Measurements from ENCODE around the gene CEP68.

The CEP68 gene

DNA sequence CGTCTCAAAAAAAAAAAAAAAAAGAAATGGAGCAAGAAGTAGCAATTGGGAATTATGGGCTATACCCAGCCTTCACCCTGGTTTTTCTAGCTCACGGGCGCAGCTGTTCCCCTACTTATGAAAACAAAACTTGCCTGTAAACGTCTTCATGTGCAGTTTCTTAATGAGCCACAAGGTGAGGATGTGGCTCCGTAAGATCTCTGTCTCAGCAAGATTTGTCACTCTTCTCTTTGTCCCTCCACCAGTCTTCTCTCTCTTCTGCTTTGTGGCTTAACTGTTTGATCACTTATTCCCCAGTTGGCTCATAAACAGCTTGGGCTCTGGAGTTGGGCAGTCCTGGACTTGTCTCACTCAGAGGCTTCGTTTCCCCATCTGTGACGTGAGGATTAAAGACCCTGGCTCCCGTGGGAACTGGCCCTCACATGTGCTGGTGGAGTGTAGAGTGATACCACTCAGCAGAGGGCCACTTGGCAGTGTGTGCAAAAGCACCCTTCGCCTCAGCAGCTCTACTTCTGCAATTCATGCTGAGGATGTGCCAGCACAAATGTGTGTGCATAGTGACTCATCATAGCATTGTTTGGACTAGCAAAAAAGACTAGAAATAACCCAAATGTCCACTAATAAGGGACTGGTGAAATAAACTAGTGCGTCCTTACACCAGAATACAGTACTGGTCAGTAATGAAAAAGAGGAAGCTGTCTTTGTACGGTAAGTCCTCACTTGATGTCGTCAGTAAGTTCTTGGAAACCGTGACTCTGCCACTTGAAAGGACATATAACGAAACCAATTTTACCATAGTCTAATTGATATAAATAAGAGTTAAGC, 8.7 kb downstream of the CEP68 start:
- peak; percentile 32 for DNase-seq (ENCODE audit: insufficient read length, low spot score)
- FAIRE-seq = peak; percentile 79
- peak; percentile 64 for TF ChIP-seq SPI1 (IDR thresholded peaks at IDR 0.05; ENCODE audit: low read depth, low read length)
- no peak for TF ChIP-seq POU2F2 (IDR thresholded peaks at IDR 0.05; ENCODE audit: low read depth, low read length)

DNA sequence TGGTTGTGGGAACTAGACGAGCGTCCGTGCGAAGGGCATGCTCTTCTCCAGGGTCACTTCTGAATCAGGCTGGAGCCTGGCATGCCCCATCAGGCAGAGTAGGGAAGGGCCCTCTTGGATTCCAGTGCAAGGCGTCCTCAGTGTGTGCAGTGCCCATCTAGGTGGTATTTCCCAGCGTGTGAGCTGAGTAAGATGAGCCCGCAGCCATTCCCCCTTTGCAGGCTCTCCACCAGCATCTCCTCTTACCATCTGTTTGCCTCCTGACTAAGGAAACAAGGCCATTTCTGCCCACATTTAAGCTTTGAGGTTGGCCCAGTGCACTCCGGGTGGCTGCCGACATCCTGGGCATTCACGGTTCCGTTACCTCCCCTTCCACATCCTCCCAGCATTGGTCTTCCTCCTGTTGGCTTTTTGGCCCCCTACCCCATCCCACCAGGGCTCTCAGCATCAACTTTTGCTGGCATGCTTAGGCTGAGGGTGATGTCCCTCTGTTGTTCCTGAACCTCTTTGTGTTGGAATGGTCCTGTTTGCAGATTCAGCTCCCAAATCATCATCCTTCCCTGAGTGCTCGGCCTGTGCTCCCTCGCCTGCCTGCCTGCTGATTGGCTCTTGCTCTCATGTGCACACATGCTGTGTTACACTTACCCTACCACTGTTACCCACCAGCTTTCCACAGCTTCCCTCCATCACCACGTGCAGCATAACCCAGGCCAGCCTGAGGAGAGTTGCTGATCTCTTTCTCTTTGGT, 11.8 kb downstream of the CEP68 start:
- TF ChIP-seq POLR2A (IDR thresholded peaks at IDR 0.05; ENCODE audit: low read depth, low read length) (no peak), POU2F2 (IDR thresholded peaks at IDR 0.05; ENCODE audit: low read depth, low read length) (0 out of 2 replicates have a peak, but pooled peaks have one; percentile 20), PAX5 (IDR thresholded peaks at IDR 0.05; ENCODE audit: insufficient read depth, low read length, severe bottlenecking) (no peak), POLR2AphosphoS5 (IDR thresholded peaks at IDR 0.05; ENCODE audit: low read depth, low read length) (no peak)
- DNase-seq (ENCODE audit: insufficient read length, low spot score) = no peak
- FAIRE-seq = no peak

DNA sequence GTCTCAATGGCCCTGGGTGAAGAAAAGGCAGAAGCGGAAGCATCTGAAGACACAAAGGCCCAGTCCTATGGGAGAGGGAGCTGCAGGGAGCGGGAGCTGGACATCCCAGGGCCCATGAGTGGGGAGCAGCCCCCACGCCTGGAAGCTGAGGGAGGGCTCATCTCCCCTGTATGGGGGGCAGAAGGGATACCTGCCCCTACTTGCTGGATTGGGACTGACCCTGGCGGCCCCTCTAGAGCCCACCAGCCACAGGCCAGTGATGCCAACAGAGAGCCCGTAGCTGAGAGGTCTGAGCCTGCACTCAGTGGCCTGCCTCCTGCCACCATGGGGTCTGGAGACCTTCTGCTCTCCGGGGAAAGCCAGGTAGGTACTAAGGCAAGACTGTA, 13.2 kb downstream of the CEP68 start:
- TF ChIP-seq POLR2A (IDR thresholded peaks at IDR 0.05; ENCODE audit: low read depth, low read length) (no peak), SPI1 (IDR thresholded peaks at IDR 0.05; ENCODE audit: low read depth, low read length) (no peak), POLR2AphosphoS5 (IDR thresholded peaks at IDR 0.05; ENCODE audit: low read depth, low read length) (no peak), TAF1 (IDR thresholded peaks at IDR 0.05; ENCODE audit: low read depth, low read length) (no peak), POU2F2 (IDR thresholded peaks at IDR 0.05; ENCODE audit: low read depth, low read length) (no peak), PAX5 (IDR thresholded peaks at IDR 0.05; ENCODE audit: insufficient read depth, low read length, severe bottlenecking) (no peak)
- no peak for DNase-seq (ENCODE audit: insufficient read length, low spot score)
- FAIRE-seq = no peak

DNA sequence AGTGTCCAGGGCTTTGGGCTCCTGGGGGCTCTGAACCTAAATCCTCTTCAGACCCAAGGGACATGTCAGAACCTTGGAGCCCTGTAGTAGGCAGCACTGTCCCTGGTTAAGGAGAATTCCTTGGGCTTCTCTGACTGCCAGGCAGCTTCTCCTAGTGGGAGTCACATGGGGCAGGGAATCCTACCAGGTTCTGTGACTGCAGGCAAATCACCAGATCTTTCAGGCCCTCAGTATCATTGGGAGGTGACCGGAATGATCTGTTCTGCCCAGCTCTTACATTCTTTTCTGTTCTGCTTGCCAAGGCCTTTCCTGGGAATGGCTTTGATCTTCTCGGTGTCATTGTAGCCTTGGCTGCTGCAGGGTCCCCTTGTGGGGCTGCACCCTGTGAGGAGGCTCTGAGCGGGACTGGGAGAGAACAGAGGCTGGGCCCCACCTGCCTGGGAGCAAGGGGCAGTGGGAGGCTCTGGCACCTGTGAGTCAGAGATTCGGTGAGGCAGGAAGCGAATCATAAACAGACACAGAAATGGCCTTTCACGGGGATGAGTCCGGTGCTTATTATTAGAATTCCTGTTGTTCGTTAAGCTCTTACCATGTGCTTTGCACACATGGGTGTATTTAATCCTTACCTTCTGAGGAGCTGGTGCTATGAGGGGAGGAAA, 14.1 kb downstream of the CEP68 start:
- FAIRE-seq (no peak), DNase-seq (ENCODE audit: insufficient read length, low spot score) (no peak)
- TF ChIP-seq POLR2A (IDR thresholded peaks at IDR 0.05; ENCODE audit: low read depth, low read length) (no peak), SPI1 (IDR thresholded peaks at IDR 0.05; ENCODE audit: low read depth, low read length) (no peak), TAF1 (IDR thresholded peaks at IDR 0.05; ENCODE audit: low read depth, low read length) (no peak), PAX5 (IDR thresholded peaks at IDR 0.05; ENCODE audit: insufficient read depth, low read length, severe bottlenecking) (no peak), POLR2AphosphoS5 (IDR thresholded peaks at IDR 0.05; ENCODE audit: low read depth, low read length) (no peak), POU2F2 (IDR thresholded peaks at IDR 0.05; ENCODE audit: low read depth, low read length) (no peak)

DNA sequence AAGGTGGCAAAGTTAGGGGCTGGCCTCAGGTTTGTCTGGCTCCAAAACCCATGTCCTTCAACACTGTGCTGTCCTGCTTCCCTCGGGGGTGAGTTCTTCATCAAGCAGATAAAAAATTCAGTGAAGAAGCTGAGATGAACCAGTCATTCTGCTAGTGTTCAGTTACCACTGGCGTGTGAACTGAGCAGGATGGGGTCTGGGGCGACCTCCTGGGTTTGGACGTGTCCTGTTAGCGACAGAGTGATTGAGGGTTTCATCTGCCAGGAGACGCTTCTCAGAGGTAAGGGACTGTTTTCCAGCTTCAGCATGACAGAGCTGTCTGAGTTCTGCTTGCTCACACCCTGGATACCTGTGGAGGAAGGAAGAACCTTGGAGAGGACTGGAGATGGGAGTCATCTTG, 14.6 kb downstream of the CEP68 start:
- DNase-seq (ENCODE audit: insufficient read length, low spot score) (no peak), FAIRE-seq (no peak)
- TF ChIP-seq POU2F2 (IDR thresholded peaks at IDR 0.05; ENCODE audit: low read depth, low read length) (no peak), POLR2A (IDR thresholded peaks at IDR 0.05; ENCODE audit: low read depth, low read length) (no peak)

DNA sequence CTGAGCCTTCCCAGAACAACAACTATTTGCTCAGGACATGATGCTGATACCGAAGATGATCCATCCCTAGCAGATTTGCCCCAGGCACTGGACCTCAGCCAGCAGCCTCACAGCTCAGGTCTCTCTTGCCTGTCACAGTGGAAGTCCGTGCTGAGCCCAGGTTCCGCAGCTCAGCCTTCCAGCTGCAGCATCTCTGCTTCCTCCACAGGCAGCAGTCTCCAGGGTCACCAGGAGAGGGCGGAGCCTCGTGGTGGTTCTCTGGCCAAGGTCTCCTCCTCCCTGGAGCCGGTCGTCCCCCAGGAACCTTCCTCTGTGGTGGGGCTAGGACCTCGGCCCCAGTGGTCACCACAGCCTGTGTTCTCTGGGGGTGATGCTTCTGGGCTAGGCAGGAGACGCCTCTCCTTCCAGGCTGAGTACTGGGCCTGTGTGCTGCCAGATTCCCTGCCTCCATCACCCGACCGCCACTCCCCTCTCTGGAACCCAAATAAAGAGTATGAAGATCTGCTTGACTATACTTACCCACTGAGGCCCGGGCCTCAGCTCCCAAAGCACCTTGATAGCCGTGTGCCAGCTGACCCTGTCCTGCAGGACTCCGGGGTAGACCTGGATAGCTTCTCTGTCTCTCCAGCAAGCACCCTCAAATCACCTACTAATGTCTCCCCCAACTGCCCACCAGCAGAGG, 15.4 kb downstream of the CEP68 start:
- TF ChIP-seq POLR2AphosphoS5 (IDR thresholded peaks at IDR 0.05; ENCODE audit: low read depth, low read length) = no peak
- TF ChIP-seq SPI1 (IDR thresholded peaks at IDR 0.05; ENCODE audit: low read depth, low read length) = no peak
- TF ChIP-seq TAF1 (IDR thresholded peaks at IDR 0.05; ENCODE audit: low read depth, low read length) = no peak
- TF ChIP-seq POU2F2 (IDR thresholded peaks at IDR 0.05; ENCODE audit: low read depth, low read length) = no peak
- no peak for TF ChIP-seq POLR2A (IDR thresholded peaks at IDR 0.05; ENCODE audit: low read depth, low read length)
- no peak for TF ChIP-seq PAX5 (IDR thresholded peaks at IDR 0.05; ENCODE audit: insufficient read depth, low read length, severe bottlenecking)
- FAIRE-seq (no peak), DNase-seq (ENCODE audit: insufficient read length, low spot score) (no peak)

DNA sequence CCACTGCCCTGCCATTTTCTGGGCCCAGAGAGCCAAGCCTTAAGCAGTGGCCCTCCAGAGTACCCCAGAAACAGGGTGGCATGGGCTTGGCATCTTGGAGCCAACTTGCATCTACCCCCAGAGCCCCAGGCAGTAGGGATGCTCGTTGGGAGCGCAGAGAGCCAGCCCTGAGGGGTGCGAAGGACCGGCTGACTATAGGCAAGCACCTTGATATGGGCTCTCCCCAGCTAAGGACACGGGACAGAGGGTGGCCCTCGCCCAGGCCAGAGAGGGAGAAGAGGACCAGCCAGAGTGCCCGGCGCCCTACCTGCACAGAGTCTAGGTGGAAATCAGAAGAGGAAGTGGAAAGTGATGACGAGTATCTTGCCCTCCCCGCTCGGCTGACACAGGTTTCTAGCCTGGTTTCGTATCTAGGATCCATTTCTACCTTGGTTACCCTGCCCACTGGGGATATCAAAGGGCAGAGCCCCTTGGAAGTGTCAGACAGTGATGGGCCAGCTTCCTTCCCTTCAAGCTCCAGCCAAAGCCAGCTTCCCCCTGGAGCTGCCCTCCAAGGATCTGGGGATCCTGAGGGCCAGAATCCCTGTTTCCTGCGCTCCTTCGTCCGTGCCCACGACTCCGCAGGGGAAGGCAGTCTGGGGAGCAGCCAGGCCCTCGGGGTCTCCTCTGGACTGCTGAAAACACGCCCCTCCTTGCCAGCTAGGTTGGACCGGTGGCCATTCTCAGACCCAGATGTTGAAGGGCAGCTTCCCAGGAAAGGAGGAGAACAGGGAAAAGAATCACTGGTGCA, 16.2 kb downstream of the CEP68 start:
- FAIRE-seq = peak; percentile 33
- peak; percentile 40 for DNase-seq (ENCODE audit: insufficient read length, low spot score)
- TF ChIP-seq SPI1 (IDR thresholded peaks at IDR 0.05; ENCODE audit: low read depth, low read length) = peak; percentile 95
- no peak; the same call in 1 of the 2 replicates for TF ChIP-seq POLR2AphosphoS5 (IDR thresholded peaks at IDR 0.05; ENCODE audit: low read depth, low read length)

DNA sequence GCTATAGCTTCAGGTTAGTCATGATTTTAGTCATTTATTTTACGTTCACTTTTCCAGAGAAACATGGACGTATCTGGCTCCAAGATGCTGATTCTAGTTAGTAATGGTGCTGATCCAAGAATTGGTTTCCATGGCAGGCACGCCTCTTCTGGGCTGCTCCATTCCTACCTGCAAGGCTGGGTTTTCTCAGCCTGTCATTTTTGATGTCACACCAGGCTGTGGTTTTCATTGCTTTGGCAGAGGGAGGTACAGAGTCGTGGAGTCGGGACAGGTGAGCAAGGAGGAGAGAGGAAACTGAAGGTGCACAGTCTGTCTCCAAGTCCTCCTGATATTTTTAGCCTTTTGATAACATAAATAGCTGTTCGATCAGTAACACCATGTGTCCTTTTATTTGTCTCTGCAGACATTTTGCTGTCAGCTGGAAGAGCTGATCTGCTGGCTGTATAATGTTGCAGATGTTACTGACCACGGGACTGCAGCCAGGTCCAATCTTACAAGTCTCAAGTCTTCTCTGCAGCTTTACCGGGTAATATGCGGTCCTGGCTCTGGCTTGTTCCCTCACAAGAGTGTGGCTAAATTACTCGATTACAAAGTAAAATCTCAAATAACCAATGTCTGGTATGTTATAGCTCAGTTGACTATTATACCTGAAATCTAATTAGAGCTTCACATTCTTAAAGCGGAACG, 17.8 kb downstream of the CEP68 start:
- FAIRE-seq = no peak
- DNase-seq (ENCODE audit: insufficient read length, low spot score) = no peak
- no peak for TF ChIP-seq POLR2AphosphoS5 (IDR thresholded peaks at IDR 0.05; ENCODE audit: low read depth, low read length)
- no peak for TF ChIP-seq PAX5 (IDR thresholded peaks at IDR 0.05; ENCODE audit: insufficient read depth, low read length, severe bottlenecking)
- TF ChIP-seq POLR2A (IDR thresholded peaks at IDR 0.05; ENCODE audit: low read depth, low read length) = no peak
- TF ChIP-seq SPI1 (IDR thresholded peaks at IDR 0.05; ENCODE audit: low read depth, low read length) = no peak
- TF ChIP-seq TAF1 (IDR thresholded peaks at IDR 0.05; ENCODE audit: low read depth, low read length) = no peak

Measured in GM12891 (cell line).